HUDEP-2 (cell line): ENCODE measurements around the gene CSNK1E.
A peak's percentile ranks its signal among the peaks of the same experiment; 100 is the strongest.

Experiments
- DNase-seq, 76 experiments: peaks; one replicate each; lab custom pipeline; 2025; ENCODE audit not compliant: unreplicated experiment in 76 of 76; lab: John Stamatoyannopoulos, UW

CSNK1E gene

DNA sequence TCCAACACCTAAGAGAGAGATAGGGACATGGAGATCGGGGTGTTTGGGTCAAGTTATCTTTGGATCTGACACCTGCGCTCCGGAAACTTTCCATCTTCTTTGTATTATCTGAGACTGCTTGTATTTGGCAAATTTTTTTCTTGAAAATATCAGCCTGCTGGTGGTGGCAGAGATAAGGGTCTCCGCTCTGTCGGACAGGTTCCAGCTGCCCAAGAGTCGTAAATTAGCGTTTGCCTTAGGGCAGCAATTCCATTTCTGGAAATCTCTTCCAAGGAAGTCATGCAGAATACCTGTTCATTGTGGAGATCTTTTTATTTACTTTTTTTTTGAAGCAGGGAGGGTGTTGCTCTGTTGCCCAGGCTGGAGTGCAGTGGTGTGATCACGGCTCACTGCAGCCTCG, 19.5 kb upstream of the CSNK1E start:
- DNase-seq: no peak

DNA sequence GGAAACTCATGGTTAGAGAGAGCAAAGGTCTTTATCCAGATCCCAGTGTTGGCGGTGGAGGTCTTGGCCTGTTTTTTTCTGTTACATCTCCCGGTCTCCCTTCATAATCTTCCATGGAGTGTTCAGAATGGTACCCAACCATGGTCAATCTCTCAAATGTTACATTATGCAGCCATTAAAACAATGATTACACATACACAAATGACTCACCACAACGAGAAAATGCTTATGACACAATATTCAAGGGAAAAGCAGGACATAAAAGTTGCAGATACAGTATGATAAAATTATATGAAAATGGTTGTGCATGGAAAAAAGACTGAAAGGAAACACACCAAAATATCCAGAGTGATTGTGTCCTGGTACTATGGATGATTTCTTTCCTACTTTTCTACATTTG, 17.8 kb upstream of the CSNK1E start:
- DNase-seq: no peak

- no peak for DNase-seq
These were observed 10.6 kb upstream of the CSNK1E start for GRCh38 chr22:38327805-38328204.

- no peak for DNase-seq
These were observed 10.2 kb upstream of the CSNK1E start for GRCh38 chr22:38327396-38327795.

- no peak for DNase-seq
These were observed 8.4 kb upstream of the CSNK1E start for GRCh38 chr22:38325587-38325986.

GRCh38 chr22:38320605-38321402, 3.6 kb upstream of the CSNK1E start:
- no peak for DNase-seq

DNA sequence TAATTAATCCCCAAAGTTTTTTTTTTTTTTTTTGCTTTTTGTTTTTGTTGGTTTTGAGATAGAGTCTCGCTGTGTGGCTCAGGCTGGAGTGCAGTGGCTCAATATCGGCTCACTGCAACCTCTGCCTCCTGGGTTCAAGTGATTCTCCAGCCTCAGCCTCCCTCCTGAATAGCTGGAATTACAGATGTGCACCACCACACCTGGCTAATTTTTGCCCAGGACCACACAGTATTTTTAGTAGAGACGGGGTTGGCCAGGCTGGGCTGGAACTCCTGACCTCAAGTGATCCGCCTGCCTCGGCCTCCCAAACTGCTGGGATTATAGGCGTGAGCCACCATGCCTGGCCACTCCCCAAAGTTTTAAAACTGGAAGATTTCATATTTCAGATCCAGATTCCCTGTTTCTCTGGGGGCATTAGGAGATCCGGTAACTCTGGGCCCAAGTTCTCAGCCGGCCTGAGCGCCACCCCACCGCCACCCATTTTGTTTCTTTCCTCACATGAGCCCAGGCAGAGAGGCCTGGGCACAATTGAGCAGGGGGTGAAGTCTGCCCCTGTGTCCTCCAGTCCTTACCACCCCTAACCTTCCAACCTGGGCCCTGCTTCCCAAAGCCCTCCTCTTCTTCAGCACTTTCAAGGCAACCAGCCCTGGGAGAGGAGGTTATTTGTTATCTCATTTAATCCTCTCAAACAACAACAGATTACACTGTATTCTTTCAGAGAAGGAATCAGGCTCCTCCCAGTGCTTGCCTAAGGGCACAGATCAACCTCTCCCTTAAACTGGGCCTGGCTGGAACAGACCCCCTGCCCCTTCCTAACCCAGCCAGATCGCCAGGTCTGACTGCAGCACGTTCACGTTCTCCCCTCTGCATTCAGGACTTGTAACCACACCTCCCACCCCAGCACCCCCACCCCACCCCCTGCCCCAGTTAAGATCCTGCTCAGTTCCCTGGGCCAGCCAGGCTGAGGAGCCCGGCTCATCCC, 1.9 kb upstream of the CSNK1E start:
- peak in 4 of 76 experiments; percentile 6 to 11 (median 8) for DNase-seq

DNA sequence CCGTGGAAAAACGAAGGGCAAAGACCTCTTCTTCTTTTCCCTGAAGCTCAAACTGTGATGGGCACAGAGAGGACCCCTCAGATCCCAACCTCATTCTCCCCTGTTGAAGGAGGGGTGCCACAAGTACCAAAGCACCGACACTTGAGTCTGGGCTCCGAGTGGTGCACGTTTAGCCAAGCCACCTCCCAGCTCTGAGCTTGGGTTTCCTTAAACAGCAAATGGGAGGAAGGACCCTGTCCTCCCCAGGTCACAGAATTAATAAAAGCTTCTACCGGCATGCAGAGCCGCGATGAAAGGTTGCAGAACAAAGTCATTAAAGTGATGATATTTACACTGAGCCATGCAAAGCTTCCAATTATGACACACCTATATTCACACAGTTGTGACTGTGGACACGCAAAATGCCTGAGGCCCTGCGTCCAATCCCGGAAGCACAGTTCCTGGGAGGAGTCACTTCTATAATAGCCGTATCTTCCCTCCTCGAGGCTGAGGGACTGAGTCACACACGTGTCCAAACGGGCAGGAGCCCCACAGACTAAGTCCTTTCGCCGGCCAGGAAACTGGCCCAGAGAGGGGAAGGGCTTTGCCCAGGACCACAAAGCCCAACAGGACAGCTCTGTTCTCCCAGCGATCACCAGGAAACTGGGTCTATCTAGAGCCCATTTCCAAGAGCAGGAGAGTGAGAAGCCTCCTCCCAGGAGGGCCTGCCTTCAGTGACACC, 922 bp upstream of the CSNK1E start:
- DNase-seq: peak in 72 of 76 experiments; percentile 9 to 82 (median 54)

- DNase-seq: peak in 17 of 76 experiments; percentile 8 to 39 (median 21)
These were observed 690 bp downstream of the CSNK1E start for GRCh38 chr22:38316364-38317121.

- DNase-seq: peak in 1 of 76 experiments; percentile 12
These were observed 1.3 kb downstream of the CSNK1E start for GRCh38 chr22:38315823-38316363.

GRCh38 chr22:38314933-38315822, 2.1 kb downstream of the CSNK1E start:
- DNase-seq: no peak

GRCh38 chr22:38314051-38314932, 2.9 kb downstream of the CSNK1E start:
- no peak for DNase-seq

- DNase-seq: no peak
These were observed 3.8 kb downstream of the CSNK1E start for GRCh38 chr22:38313384-38313955.

DNA sequence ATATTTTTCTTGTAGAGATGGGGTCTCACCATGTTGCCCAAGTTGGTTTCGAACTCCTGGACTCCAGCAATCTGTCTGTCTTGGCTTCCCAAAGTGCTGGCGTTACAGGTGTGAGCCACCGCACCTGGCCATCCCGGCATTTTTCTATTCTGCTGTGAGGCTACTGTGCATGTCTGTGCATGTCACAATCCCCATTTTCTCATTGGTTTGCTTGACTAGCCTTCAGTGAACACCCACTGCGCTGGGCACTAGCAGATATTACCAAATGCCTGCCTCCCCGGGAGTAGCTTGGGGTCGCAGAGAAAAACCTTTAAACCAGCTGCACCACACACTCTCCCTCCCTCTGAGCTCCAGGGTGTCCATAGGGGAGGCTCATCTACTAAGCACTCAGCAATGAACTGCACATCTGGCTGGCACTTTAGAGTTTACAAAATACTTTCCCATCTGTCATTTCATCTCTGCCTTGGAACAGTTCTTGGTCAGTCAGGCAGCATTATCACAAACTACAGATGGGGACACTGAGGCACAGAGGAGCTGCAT, 4.9 kb downstream of the CSNK1E start:
- no peak for DNase-seq

GRCh38 chr22:38311323-38311620, 6.0 kb downstream of the CSNK1E start:
- DNase-seq: no peak

- no peak for DNase-seq
These were observed 6.5 kb downstream of the CSNK1E start for GRCh38 chr22:38310518-38311322.
